Measurements from ENCODE around the gene PTPN4.

- TF ChIP-seq CTCF (IDR thresholded peaks at IDR 0.05) (no peak), EP300 (IDR thresholded peaks at IDR 0.05) (no peak)
Measured at GRCh38 chr2:120029672-120030640, 270.2 kb downstream of the PTPN4 start.

Measured in ovary (tissue), 3 donors.